ENCODE data around the gene MRTFA.
"Not testable (repeated sequence)": the region's sequence is repeated elsewhere in the genome, so short reads cannot be mapped to it uniquely, and the experiment has no call there.

Gene MRTFA

GRCh38 chr22:40656651-40657050 is 20.1 kb upstream of the MRTFA start:
- DNase-seq: not testable (repeated sequence)

- DNase-seq: not testable (repeated sequence)
Observed at GRCh38 chr22:40655941-40656340, 19.4 kb upstream of the MRTFA start.

DNA sequence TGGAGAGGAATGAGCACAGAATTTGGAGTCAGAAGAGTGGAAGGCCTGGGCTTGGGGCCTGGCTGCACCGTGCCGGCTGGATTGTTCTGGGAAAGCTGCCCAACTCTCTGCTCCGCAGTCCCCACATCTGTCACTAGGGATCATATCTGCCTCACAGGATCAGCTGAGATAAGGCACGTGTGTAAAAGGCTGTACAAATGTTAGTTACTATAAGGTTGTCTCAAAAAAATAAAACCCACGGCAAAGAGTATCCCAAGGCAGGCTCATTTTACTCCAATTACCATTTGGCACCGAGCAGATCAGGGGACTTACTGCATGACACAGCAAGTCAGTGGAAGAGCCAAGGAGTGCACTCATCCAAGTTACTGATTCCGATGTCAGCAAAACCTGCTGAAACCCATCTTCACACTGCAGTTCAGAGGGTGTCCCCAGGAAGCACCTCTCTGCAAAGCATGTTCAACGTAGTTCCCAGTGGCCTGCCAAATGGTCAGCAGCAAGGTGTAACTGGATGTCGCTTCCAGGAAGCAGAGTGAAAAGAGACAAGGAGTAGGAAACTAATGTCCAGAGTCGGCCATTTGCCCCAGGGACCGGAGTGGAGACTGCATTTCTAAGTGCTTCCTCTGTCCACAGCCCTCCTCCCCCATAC is 18.1 kb upstream of the MRTFA start:
- no peak for DNase-seq

DNA sequence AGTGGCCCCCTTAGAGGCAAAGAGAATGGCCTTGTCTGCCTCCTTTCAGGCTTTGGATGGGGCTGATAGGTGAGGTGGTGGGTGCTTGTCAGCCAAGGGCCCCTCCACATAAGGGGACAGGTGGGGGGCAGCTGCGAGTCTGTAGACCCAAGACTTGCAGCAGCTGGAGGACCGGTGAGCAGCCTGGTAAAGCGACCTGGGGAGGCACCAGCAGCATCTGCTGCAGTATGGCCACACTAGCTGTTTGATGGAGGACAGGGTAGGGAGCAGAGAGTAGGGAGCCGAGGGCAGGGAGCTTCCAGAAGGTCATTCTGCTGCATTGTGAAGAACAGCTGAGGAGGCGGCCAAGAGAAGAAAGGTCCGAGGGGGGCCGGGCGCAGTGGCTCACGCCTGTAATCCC is 16.8 kb upstream of the MRTFA start:
- DNase-seq: no peak

- DNase-seq: peak; percentile 24
Observed at GRCh38 chr22:40651563-40652501, 15.3 kb upstream of the MRTFA start.

GRCh38 chr22:40651057-40651456 is 14.5 kb upstream of the MRTFA start:
- DNase-seq: no peak

- no peak for DNase-seq
Observed at GRCh38 chr22:40648386-40648785, 11.9 kb upstream of the MRTFA start.

DNA sequence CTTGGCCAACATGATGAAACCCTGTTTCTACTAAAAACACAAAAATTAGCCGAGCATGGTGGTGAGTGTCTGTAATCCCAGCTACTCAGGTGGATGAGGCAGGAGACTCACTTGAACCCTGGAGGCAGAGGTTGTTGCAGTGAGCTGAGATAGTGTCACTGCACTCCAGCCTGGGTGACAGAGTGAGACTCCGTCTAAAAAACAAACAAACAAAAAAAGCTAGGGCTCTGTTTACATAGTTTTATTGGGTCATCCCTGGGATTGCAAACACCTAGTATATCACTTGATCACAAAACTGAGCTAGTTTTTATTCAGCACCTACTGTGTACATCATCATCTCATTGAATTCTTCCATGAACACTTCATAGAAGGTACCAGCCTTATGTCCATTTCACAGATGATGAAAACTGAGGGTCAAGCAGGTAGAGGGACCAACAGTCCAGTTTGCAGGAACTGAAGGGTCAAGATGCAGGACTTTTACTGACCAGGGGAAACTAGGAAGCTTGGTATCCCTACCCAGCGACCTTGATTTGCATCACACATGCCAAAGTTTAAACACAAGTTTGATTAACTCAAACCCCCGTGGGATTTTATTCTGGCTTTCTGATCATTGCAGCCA is 9.2 kb upstream of the MRTFA start:
- DNase-seq: no peak

DNA sequence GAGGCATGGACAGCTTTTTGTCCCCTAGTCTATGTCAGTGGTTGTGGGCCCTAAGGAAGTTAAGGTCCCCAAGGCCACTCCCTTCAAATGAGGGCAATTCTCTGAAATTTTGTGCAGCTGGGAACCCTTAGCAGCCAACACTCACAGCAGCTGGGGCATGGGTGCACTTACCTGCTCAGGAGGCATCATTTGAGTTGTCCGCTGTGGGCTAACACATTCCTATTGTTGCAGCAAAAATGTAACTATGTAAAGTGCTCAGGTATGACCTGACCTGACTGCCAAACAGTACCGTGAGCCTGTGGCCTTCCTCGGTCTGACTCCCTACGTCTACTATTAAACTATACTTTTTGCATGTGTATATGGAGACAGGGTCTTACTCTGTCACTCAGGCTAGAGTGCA is 5.8 kb upstream of the MRTFA start:
- DNase-seq: no peak

DNA sequence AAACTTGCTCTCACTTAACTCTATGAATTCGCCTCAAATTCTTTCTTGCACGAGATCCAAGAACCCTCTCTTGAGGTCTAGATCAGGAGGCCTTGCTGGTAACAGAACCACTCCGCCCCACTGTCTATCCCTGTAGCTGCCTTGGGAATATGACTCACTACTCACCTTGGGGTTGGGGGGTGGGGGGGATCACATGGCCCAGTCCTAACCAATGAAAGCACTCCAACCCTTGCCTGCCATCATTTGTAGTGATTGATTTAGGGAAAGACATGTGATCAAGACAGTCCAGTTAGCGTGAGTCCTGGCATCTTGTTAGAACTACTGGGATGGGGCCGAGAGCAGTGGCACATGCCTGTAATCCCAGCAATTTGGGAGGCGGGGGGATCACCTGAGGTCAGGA is 4.8 kb upstream of the MRTFA start:
- no peak for DNase-seq

- DNase-seq: no peak
Observed at GRCh38 chr22:40638261-40638660, 1.7 kb upstream of the MRTFA start.

- DNase-seq: peak; percentile 38
Observed at GRCh38 chr22:40637183-40638150, 948 bp upstream of the MRTFA start.

DNA sequence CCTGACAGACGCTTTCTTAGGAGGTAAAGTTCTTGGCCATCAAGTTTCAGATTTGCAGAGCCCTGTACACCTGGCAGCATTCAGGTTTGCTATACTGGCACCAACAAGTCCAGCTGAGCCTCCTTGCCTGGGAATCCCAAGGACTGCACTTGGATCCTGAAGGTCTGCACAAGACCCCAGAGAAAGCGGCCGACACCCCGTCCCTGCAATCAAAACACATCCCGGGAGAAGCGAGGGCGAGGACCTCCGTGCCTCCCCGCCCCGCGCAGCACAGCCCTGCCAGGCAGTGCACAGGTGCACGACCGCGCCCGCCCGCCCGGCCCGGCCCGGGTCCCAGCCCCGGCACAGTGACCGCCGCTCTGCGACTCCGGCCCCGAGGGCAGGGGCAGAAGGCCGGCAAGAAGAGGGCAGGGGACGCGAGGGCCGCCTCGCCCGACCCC is 559 bp downstream of the MRTFA start:
- DNase-seq: no peak

DNA sequence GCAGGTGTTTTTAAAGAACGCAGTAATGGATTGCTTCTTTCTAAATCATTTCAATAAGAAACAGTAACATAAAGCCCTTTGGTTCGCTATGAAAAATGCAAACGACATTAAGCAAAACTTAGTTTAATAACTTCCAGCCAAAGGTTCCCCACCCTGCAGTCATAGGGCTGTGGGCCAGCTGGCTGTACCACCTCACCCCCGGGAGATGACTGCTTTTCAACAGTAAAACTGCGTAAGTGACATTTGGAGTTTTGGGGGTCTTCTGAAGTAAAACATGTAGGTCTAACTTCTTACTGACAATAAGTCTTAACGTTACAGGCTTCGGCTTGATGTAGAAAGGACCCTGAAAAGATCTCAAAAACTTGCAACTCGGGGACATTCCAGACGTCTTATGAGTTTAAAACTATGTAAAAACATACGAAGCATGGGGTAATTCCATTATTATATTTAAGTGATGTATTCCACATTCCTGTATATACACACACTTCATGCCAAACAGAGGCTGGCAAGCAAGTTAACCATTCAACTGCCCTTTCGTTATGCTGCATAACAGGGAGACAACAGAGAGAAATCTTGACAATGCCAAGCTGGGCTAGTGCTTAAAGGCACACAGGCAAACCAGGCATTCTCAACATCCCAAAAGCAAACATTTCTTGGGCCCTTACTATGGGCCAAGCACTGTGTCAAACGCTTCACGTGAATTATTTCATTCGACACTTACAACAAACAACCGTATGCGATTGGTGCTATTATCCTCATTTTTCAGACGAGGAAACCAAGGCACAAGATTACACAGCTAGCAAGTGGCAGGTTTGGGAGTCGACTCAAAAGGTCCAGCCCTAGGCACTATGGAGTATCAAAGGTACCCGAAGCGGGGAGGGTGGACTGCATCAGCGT is 1.2 kb downstream of the MRTFA start:
- DNase-seq: no peak

DNA sequence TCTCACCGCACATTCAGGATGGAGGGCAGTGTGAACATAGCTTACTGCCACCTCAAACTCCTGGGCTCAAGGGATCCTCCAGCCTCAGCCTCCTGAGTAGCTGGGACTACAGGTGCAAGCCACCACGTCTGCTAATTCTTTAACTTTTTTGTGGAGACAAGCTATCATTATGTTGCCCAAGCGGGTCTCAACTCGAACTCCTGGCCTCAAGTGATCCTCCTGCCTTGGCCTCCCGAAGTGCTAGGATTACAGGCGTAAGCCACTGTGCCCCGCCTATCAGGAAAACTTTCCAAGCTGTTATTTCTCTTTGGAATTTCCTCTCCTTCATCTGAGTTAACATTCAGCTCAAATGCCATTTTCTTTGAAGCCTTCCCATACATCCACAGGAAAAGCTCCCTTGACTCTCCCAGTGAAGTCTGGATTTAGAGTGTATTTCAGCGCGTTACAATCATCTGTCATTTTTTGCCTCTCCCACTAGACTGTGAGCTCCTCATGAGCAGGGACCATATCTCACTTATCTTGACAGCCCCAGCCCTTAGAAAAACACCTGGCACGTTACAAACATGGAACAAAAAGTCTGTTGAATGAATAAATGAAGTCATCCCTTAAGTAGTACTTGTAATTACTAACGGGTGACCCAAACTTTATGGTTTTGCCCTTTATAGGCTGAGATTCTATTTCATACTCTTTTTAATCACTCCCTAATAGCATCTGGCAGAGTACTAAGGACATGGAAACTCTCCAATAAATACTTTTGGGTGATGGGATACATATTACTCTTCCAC is 2.2 kb downstream of the MRTFA start:
- no peak for DNase-seq

GRCh38 chr22:40633036-40633435 is 3.5 kb downstream of the MRTFA start:
- DNase-seq: no peak

DNA sequence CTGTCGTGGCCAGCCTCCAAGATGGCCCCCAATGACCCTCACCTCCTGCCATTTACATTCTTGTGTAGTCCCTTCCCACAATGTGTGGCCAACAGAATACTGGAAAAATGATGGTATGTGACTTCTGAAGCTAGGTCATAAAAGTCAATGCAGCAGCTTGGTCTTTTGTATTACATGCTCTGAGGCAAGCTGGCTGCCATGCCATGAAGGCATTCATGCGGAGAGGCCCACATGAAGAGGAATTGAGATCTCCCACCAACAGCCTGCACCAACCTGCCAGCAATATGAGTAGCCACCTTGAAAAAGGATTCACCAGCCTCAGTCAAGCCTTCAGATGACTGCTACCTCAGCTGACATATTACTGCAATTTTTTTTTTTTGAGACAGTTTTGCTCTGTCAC is 4.6 kb downstream of the MRTFA start:
- DNase-seq: no peak

DNA sequence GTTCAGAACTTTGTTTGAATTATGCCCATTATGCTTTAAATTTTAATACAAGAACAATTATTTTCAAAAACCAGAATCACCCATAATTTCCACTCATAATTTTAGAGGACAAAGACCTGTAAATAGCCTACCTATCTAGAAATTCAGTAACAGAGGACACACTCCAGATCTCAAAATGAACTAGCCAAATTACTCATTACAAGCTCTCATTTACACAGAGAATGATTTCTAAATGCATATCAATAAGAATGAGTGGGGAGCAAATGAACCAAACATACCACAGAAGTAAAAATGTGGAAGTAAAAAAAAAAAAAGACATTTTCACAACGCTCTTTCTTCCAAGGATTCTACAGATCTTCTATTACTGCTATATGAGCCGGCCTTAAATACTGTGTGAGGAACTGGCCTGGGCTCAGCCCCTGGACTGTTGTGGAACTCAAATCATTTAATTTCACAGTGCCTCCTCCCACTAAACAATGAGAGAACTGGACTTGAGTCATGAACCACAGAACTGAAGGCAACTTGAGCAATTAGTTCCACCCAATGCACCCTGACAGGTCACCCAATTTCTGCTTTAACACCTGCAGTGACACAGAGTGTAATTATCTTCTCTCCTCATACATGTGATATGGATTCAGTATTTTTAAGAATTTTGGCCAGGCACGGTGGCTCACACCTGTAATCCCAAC is 8.0 kb downstream of the MRTFA start:
- DNase-seq: no peak

GRCh38 chr22:40627612-40628011 is 8.9 kb downstream of the MRTFA start:
- no peak for DNase-seq

DNA sequence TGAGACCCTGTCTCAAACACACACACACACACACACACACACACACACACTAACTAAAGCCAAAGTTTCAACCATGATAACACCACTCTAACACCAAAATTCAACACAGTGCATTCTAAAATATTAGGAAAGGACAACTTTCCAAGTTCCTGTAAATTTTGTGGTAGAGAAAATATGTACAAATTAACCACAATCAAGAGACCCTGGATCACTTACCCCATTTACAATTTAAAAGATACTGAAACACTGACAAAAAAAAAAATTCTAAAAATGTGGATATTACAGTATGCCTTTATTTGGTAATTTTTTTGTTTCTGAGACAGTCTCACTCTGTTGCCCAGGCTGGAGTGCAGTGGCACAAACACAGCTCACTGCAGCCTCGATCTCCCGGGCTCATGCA is 9.7 kb downstream of the MRTFA start:
- no peak for DNase-seq
